ENCODE results near the gene TSSK3.

The TSSK3 gene

DNA sequence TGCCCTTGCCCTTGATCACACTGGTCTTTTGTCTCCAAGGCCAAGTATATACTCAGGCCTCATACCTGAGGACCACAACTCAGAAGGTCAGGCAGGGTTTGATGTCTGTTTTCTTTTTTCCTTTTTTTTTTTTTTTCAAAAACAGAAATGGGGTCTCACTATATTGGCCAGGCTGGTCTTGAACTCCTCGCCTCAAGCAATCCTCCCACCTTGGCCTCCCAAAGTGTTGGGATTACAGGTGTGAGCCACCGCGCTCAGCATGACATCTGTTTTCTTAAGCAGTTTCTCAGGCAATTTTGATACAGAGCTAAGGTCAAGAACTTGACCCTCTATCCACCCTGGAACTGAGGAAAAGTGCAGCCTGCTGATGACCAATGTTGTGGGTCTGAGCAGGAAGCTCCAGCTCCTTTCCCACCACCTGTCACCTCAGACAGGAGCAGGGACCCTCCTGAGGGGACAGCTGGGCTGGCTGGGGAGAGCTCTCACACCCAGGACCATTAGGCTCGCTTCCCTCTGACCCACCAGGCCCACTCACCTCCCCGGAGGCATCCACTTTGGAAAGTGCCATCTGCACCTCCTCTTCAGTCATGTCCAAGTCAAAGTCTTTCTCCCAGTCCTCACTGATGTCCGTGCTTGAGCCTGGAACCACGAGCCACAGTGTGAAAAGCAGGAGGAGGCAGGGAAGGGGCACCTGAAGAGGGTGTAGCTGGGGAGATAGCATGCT is 5.7 kb downstream of the TSSK3 start:
- TF ChIP-seq FOXP2 (optimal IDR thresholded peaks at IDR 0.05; ENCODE audit: borderline replicate concordance, extremely low read depth, extremely low read length, insufficient read depth) (no peak), POLR2AphosphoS5 (IDR thresholded peaks at IDR 0.05; ENCODE audit: low read depth, low read length) (no peak), TAF1 (IDR thresholded peaks at IDR 0.05; ENCODE audit: borderline replicate concordance, insufficient read depth, low read length) (no peak), SIN3A (IDR thresholded peaks at IDR 0.05; ENCODE audit: borderline replicate concordance, insufficient read depth, low read length) (no peak)
- TF ChIP-seq, protein P1, sequence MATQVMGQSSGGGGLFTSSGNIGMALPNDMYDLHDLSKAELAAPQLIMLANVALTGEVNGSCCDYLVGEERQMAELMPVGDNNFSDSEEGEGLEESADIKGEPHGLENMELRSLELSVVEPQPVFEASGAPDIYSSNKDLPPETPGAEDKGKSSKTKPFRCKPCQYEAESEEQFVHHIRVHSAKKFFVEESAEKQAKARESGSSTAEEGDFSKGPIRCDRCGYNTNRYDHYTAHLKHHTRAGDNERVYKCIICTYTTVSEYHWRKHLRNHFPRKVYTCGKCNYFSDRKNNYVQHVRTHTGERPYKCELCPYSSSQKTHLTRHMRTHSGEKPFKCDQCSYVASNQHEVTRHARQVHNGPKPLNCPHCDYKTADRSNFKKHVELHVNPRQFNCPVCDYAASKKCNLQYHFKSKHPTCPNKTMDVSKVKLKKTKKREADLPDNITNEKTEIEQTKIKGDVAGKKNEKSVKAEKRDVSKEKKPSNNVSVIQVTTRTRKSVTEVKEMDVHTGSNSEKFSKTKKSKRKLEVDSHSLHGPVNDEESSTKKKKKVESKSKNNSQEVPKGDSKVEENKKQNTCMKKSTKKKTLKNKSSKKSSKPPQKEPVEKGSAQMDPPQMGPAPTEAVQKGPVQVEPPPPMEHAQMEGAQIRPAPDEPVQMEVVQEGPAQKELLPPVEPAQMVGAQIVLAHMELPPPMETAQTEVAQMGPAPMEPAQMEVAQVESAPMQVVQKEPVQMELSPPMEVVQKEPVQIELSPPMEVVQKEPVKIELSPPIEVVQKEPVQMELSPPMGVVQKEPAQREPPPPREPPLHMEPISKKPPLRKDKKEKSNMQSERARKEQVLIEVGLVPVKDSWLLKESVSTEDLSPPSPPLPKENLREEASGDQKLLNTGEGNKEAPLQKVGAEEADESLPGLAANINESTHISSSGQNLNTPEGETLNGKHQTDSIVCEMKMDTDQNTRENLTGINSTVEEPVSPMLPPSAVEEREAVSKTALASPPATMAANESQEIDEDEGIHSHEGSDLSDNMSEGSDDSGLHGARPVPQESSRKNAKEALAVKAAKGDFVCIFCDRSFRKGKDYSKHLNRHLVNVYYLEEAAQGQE (IDR thresholded peaks at IDR 0.05; ENCODE audit: insufficient read depth in 1 of 2, low read depth in 2 of 2, low read length in 2 of 2): no peak

DNA sequence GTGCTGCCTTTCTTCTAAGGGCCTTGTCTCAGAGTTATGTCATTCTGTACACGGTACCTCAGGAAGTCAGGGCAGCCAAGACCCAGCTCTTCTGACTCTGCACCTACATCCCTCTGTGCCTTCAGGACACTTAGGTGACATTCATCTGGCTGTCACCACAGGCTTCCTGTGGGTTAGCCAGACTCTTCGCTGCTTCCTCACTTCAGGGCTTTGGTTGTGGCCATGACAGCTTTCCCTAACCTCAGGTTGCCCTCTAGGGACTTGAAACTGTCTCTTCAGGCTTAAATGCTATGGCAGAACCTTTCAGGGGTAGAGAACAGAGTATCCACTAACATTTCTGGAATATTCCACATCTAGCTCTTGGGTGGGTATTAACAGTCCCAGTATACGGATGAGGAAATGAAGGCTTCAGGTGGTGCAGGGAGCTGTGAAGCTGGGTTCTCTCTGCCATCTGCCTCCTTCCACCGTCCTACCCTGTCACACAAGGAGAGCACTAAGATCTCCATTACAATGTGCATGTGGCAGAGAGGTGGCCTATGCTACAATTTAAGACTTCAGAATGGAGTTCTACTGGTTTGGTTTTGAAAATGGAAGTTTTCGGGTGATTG is 9.9 kb downstream of the TSSK3 start:
- TF ChIP-seq TAF1 (IDR thresholded peaks at IDR 0.05; ENCODE audit: borderline replicate concordance, insufficient read depth, low read length): no peak
- TF ChIP-seq, protein P1 (IDR thresholded peaks at IDR 0.05; ENCODE audit: insufficient read depth in 1 of 2, low read depth in 2 of 2, low read length in 2 of 2): no peak
- no peak for TF ChIP-seq POLR2AphosphoS5 (IDR thresholded peaks at IDR 0.05; ENCODE audit: low read depth, low read length)
- no peak for TF ChIP-seq SIN3A (IDR thresholded peaks at IDR 0.05; ENCODE audit: borderline replicate concordance, insufficient read depth, low read length)
- TF ChIP-seq FOXP2 (optimal IDR thresholded peaks at IDR 0.05; ENCODE audit: borderline replicate concordance, extremely low read depth, extremely low read length, insufficient read depth): no peak

DNA sequence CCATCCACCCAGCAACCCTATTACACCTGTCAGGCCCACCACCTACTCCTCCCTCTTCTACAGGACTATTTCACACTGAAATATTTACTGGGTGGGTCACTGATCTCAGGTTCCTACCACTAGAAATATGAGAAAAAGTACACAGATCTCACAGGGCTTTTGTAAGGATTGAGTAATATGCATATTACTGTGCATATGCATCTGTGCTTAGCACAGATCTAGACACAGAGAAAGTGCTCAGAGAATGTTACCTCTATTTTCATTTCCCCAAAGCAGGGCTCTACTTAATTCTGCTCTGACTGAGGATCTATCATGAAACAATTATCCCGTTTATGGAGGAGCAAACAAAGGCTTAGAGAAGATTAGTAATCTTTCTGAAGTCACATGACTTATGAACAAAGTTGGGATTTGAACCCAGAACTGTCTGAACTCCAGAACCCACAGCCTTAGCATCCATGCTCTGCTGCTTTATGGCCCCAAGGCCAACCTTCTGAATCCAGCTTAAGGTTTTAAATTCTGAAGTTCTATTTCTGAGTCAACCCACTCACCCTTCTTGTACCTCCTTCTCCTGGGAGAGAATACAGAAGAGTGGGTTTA is 11.8 kb downstream of the TSSK3 start:
- TF ChIP-seq TAF1 (IDR thresholded peaks at IDR 0.05; ENCODE audit: borderline replicate concordance, insufficient read depth, low read length) (no peak), POLR2AphosphoS5 (IDR thresholded peaks at IDR 0.05; ENCODE audit: low read depth, low read length) (no peak), SIN3A (IDR thresholded peaks at IDR 0.05; ENCODE audit: borderline replicate concordance, insufficient read depth, low read length) (no peak)
- TF ChIP-seq, protein P1 (IDR thresholded peaks at IDR 0.05; ENCODE audit: insufficient read depth in 1 of 2, low read depth in 2 of 2, low read length in 2 of 2): no peak

DNA sequence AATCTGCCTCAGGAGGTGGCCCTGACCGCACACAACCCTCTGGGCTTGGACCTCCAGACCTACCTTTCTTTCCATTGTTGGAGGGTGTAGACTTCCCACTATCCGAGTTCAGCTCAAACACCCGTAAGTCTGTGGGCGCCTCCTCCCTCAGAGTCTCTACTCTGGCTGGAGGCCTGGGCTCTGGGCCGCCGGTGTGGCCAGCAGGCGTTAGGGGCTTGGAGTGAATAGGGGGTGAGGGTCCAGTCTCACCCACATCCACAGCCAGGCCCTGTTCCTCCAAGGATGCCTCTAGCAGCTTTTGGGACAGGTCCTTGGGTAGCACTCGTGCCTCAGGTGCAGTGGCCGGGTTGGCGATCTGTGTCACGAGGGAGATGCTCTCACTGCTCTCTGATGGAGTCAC is 13.9 kb downstream of the TSSK3 start:
- TF ChIP-seq FOXP2 (optimal IDR thresholded peaks at IDR 0.05; ENCODE audit: borderline replicate concordance, extremely low read depth, extremely low read length, insufficient read depth): no peak
- TF ChIP-seq TAF1 (IDR thresholded peaks at IDR 0.05; ENCODE audit: borderline replicate concordance, insufficient read depth, low read length): no peak
- TF ChIP-seq, protein P1 (IDR thresholded peaks at IDR 0.05; ENCODE audit: insufficient read depth in 1 of 2, low read depth in 2 of 2, low read length in 2 of 2): no peak

All from PFSK-1 (cell line).